Gastrocnemius medialis (tissue), 4 donors: ENCODE measurements around the gene SUPT20HL1. TPM values are rescaled to one million over a fixed set of nuclear protein-coding genes. Genes with fewer than 3 reads are reported as not detected.

Source experiments
- total RNA-seq, 4 donors: library from RNA; depleted of rRNA; stranded (reverse); fragments of >200 nt; gene quantifications; one replicate each; pipeline versions ENCODE4 v1.1.0 to v1.2.3, GENCODE V29; 2016

The SUPT20HL1 gene
- total RNA-seq, 4 donors from 2014 or later, result not detected

Other genes with a start within 250 kb of the SUPT20HL1 start
- gene ZFX, start 210.9 kb upstream of the SUPT20HL1 start, total RNA-seq, result 10 to 100 TPM; 42.9 to 63.3 (median 57.3) TPM
- not detected for gene SUPT20HL2, start 46.6 kb upstream of the SUPT20HL1 start, total RNA-seq
- 1 to 10 TPM; 1.8 to 4.5 (median 2.7) TPM for gene PDK3, start 104.6 kb downstream of the SUPT20HL1 start, total RNA-seq